Choroid plexus epithelial cell (primary cell): Measurements from ENCODE around the gene HAT1.
"Not testable (repeated sequence)": the region's sequence is repeated elsewhere in the genome, so short reads cannot be mapped to it uniquely, and the experiment has no call there.

Experiments
- DNase-seq: peaks from one replicate; pipeline ENCODE4 v3.0.0-alpha.2; 2010; ENCODE audit warnings: low read depth
- H3K4me3 ChIP-seq: 2 replicates; pipeline ENCODE4 v1.5.1; 2011; ENCODE audit warnings: low read depth, mild to moderate bottlenecking, control low read depth, low read length, moderate library complexity
- TF ChIP-seq, protein P1 (sequence below): conservative IDR thresholded peaks from 2 replicates; pipeline ENCODE4 v1.5.1; 2011; ENCODE audit warnings: low read depth, mild to moderate bottlenecking, control low read depth, inconsistent platforms, low read length, moderate library complexity

Gene HAT1

DNA sequence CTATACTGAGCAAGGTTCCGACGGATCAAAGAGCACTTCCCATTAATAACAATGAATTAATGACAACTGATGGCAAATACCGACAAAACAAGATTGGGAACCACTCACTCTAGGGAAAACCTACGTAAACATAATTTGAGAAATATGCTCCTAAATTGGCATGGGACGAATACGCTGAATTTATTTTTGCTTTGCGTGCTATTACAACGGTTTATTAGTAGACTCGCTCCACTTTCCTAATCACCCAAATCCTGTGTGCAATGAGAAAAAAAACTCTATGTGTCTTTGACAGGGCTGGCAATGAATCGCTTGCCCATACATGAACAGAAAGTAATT lies 27.7 kb upstream of the HAT1 start:
- no peak for DNase-seq
- TF ChIP-seq, protein P1, sequence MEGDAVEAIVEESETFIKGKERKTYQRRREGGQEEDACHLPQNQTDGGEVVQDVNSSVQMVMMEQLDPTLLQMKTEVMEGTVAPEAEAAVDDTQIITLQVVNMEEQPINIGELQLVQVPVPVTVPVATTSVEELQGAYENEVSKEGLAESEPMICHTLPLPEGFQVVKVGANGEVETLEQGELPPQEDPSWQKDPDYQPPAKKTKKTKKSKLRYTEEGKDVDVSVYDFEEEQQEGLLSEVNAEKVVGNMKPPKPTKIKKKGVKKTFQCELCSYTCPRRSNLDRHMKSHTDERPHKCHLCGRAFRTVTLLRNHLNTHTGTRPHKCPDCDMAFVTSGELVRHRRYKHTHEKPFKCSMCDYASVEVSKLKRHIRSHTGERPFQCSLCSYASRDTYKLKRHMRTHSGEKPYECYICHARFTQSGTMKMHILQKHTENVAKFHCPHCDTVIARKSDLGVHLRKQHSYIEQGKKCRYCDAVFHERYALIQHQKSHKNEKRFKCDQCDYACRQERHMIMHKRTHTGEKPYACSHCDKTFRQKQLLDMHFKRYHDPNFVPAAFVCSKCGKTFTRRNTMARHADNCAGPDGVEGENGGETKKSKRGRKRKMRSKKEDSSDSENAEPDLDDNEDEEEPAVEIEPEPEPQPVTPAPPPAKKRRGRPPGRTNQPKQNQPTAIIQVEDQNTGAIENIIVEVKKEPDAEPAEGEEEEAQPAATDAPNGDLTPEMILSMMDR: no peak
- peak overlapping the region; percentile 72 for H3K4me3 ChIP-seq

DNA sequence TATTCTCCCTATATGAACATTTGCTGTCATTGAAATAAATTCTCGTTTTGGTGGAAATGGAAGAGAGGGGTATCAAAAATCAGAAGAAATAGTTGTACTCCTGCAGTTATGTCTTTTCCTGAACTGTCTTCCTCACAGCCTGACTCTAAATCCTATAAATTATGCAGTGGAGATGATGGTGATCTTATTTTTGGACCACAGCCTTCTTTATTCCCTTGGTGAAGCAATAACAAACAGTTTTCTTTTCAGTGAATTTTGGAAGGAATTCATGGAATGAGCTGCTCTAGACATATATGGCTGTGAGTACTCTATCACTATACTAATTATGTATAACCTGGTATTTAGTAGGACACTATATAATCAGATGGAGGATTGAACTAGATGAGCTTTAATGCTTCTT lies 26.5 kb upstream of the HAT1 start:
- DNase-seq: no peak
- TF ChIP-seq, protein P1: no peak
- no peak overlapping the region for H3K4me3 ChIP-seq

DNA sequence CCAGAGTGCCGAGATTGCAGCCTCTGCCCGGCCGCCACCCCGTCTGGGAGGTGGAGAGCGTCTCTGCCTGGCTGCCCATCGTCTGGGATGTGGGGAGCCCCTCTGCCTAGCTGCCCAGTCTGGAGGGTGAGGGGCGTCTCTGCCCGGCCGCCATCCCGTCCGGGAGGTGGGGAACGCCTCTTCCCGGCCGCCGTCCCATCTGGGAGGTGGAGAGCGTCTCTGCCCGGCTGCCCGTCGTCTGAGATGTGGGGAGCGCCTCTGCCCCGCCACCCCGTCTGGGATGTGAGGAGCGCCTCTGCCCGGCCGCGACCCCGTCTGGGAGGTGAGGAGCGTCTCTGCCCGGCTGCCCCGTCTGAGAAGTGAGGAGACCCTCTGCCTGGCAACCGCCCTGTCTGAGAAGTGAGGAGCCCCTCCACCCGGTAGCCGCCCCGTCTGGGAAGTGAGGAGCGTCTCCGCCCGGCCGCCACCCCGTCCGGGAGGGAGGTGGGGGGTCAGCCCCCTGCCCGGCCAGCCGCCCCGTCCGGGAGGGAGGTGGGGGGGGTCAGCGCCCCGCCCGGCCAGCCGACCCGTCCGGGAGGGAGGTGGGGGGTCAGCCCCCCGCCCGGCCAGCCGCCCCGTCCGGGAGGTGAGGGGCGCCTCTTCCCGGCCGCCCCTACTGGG lies 22.5 kb upstream of the HAT1 start:
- not testable (repeated sequence) for DNase-seq, H3K4me3 ChIP-seq

DNA sequence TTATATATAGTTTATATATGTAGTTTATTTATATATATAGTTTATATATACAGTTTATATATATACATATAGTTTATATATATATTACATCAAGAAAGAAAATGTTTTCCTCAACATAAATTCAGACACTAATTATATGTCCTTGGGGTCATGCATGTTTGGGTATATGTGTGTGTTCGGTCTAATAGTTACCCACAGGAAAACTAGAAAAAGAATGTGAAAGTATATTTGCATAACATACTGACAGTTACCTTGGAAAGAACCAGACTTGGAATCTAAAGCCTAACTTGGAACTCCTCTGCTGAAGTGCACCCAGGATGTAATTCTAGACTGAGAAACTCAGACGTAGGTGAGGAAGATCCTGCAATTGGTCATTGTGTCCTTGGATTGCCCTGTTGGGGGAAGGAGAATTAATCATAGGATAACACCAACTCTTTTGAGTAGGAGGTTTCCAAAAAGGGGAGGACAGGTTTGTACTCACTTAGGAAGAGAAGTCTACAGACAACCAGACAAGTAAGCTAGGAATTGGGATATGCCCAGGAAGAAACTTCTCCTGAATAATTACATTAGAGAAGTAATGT lies 19.3 kb upstream of the HAT1 start:
- TF ChIP-seq, protein P1: no peak
- H3K4me3 ChIP-seq: no peak overlapping the region
- no peak for DNase-seq

DNA sequence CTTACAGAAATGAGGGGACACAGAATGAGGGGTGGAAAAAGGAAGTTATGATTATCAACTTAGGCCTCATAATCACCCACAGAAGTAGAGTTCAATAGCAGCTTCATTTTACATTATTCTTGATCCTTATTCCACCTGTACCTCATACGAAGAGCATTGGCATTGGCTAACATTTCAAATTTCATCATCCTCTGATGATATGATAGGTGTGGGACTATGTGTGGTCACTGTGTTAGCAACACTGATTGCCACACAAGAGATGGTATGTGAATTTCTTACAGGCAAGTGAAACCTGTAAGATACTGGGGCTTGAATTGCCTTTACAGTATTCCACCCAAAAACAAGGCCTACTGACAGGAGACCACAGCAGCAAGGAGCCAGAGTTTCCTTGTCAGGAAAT lies 14.0 kb upstream of the HAT1 start:
- DNase-seq: no peak
- H3K4me3 ChIP-seq: no peak overlapping the region
- TF ChIP-seq, protein P1: no peak

DNA sequence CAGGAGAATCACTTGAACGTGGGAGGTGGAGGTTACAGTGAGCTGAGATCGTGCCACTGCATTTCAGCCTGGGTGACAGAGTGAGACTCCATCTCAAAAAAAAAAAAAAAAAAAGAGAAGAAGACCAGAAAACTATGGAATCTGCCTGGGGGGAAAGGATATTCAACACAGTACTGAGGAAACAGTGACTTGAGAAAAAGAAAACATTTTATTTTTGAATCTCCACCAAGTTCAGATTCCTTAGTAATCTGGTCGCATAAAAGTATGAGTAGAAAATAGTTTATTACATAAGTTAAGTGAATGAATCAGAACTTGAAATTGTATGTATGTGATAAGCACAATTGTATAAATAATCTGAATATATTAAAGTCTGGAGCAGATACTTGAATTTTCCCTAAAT lies 13.0 kb upstream of the HAT1 start:
- TF ChIP-seq, protein P1: no peak
- no peak overlapping the region for H3K4me3 ChIP-seq
- DNase-seq: no peak

DNA sequence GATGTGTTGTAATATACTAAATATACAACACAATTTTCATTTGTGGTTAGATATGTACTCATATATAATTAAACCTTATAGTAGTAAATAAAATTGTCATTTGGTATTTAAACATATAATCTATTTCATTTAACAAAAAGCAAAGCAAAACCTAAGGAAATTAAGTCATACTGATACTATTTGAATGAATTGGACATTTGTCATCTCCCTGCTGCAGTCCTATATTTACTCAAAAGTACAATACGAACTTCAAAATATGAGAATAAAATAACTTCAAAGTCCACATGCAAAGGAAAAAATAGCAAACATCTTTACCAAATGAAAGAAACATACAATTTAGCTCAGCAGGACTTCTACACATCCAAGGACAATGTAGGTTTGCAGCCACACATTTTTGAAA lies 11.8 kb upstream of the HAT1 start:
- DNase-seq: no peak
- TF ChIP-seq, protein P1: no peak

More for the DNA sequence above, 11.8 kb upstream of the HAT1 start:
- H3K4me3 ChIP-seq: no peak overlapping the region
